ENCODE measurements around the gene GPRC5B.

The GPRC5B gene

DNA sequence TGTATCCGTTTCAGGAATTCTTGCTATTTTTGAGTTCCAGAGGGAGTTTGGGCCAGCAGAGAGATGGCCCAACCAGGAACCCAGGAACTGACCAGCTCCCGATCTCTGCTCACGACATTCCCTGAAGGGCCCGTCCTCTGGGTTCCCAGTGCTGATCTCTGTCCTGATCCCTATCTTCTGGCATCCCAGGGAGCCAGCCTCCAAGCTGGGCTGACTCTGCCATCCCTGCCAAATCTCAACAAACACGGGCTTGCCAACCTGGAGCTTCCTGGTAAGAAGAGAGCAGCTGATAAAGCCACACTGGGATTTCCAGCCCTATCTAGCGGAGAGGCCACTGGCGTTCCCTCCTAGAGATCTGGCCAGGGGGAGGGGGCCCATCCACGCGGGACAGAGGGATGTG, 16.2 kb downstream of the GPRC5B start:
- no peak for DNase-seq

GRCh38 chr16:19864566-19864965, 20.1 kb downstream of the GPRC5B start:
- DNase-seq, result no peak

- DNase-seq, result no peak
Measured at GRCh38 chr16:19863990-19864389, 20.7 kb downstream of the GPRC5B start.

- no peak for DNase-seq
Measured at GRCh38 chr16:19861811-19862327, 22.8 kb downstream of the GPRC5B start.

DNA sequence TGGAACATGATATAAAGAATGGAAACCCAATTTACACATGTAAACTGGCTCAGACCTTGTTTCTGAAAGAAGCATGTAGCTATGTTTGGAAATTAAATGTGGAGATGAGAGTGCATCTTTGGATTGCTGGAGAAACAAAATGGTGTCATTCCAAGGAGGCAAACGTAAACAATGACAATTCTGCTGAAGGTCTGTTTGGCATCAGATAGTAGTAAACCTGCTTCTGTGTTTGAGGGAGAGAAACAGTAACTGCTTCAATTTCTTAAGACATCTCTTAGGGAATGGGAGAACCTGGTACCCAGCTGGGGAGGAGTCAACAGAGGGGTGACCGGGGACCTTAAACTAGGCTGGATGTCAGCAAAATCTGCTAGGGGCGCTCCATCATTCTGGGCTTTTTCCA, 23.5 kb downstream of the GPRC5B start:
- no peak for DNase-seq

GRCh38 chr16:19860166-19861041, 24.2 kb downstream of the GPRC5B start:
- no peak for DNase-seq

- no peak for DNase-seq
Measured at GRCh38 chr16:19859603-19860002, 25.0 kb downstream of the GPRC5B start.

DNA sequence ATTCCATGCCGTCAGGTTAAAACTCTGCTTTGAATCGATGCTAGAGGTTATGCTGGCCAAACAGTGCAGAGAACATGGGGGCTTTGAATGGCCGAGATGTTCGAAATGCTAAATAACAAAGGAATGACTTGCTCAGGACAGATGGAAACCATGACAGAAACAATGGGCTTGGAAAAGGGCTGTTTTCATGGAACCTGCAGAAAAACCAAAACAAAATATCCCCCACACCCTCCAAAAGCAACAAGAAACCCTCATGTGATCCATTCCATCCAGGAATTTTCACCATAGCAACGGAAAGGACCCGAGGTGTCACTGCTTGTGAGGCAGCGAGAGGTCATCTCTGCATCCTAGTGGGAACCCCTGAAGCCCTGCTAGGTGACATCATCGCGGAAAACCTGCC, 25.5 kb downstream of the GPRC5B start:
- no peak for DNase-seq

DNA sequence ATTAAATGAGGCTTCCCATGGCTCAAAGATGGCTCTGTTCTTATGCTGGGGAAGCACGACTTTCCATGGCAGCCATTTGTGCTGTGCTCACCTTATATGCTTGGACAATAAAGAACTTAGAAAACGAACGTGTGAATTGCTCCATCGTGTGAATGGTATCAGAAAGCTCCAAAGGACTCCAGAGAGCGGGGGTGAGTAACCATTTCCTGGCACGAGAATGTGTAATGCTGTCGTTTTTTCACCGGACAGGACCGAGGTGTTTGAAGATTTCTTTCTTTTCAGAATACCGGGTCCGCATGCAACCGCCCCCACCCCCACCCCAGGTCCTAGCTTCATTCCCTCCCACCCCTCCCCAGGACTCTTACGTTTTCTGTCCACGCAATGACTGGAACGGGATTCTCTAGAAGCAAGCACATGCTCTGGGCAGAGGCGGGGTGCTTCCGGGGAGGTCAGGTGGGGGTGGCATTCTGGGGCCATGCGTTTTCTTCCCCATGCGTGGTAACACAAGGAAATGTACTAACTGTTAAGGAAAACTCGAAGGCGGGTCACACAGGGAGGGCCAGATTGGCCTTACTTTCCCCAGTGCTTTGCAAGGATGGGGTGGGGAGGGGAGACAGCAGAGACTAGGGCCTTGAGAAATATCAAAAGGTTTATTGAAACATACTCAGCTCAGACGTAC, 26.2 kb downstream of the GPRC5B start:
- no peak for DNase-seq

- no peak for DNase-seq
Measured at GRCh38 chr16:19857593-19858339, 26.9 kb downstream of the GPRC5B start.

DNA sequence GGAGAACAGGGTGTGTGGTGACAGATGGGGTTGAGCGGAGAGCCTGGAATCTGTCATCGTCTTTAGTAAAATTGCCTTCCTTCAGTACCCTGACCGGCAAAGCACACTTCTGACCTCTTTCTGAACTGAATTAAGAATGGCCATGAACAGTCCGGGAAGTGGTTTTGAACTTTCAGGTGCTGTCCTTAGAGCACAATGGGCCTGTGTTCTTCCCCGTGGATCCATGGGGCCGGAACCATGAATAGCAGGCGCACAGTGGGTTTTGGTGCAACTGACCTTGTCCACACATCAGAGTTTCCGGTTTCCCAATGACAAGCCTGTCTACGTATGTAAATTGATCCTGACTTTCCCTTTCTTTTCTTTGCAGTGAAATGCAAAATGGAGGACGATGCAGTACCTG, 28.5 kb downstream of the GPRC5B start:
- no peak for DNase-seq

GRCh38 chr16:19854543-19854876, 30.1 kb downstream of the GPRC5B start:
- DNase-seq, result no peak

DNA sequence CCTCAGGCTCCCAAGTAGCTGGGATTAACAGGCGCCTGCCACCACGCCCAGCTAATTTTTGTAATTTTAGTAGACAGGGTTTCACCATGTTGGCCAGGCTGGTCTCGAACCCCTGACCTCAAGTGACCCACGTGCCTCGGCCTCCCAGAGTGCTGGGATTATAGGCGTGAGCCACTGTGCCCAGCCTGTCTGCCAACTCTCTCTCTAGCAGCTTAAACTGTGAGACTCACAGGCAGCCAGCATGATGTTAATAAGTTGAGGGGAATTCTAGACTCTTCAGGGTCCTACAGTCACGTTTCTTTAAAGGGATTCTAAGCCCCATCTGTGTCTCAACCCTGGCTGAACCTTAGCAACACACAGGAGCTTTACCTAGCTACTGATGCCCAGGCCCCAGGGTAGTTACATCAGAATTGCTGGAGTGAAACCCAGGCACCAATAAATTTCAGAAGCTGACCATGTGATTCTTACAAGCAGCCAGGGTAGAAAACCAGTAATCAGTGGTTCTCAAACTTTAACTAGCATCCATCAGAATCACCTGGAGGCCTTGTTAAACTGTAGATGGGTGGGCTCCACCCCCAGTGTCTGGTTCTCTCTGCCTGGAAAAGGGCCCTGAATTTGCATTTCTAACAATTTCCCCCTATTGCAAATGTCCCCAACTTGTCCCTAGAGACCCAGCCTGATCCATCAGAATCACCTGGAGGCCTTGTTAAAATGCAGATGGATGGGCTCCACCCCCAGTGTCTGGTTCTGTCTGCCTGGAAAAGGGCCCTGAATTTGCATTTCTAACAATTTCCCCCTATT, 30.7 kb downstream of the GPRC5B start:
- DNase-seq, result no peak

GRCh38 chr16:19853132-19853741, 31.4 kb downstream of the GPRC5B start:
- no peak for DNase-seq

DNA sequence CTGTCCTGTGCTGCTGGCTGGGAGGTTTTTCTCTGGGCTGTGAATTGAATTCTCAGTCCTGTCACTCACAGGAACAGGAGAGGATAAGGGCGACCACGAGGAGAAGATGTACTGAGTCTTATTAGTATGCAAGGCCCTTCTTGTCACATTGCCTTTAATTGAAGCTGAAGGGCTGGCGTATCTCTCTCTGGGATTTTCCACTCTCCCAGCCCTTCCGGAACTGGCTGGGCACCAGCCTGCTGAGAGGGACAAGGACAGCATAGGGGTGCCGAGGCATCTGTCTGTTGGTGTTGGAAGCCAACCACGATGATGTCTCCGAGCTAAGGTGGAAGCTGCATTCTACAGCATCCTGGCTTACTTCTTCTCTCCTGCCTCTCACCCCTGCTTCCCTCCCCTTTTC, 33.2 kb downstream of the GPRC5B start:
- DNase-seq, result no peak

- DNase-seq, result no peak
Measured at GRCh38 chr16:19850131-19850817, 34.4 kb downstream of the GPRC5B start.

DNA sequence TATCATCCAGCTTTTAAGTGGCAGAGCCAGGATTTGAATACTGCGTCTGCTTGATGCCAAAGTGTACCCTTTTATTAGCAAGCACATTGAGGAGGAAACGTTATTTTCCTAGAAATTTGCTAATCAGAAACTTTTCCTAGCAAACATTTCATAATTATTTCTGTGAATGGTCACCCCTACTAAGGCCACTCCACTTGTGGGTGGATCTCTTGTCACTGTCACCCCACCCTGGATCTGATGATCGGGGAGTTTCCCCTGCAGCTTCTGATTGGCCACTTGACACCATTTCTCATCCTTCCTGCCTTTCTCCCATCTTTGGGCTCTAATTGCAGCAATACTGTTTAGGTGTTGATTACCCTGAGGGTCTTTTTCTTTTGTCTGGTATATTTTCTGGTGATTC, 35.9 kb downstream of the GPRC5B start:
- no peak for DNase-seq

DNA sequence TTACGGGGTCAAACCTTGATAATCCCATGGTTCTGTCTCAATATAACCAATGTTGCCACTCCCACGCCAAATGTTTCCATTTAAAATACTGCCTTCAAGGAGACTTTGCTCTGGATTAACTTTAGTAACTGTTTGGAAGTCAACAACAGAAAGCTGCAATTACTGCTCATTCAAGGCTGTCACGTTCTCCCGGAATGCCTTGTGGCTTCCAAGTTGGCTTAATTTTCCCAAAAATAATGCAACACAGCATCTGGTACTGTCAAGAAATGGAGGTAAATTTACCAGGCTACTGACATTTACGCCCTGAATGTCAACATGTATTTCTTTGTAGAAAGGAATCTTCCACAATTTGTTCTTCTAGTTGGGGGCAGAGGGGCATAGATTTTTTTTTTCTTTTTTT, 38.2 kb downstream of the GPRC5B start:
- DNase-seq, result no peak

- no peak for DNase-seq
Measured at GRCh38 chr16:19844945-19845641, 39.6 kb downstream of the GPRC5B start.

GRCh38 chr16:19843371-19843770, 41.3 kb downstream of the GPRC5B start:
- no peak for DNase-seq

All from bone marrow (tissue), 2 donors.